ENCODE measurements around the gene CTRL.

DNA sequence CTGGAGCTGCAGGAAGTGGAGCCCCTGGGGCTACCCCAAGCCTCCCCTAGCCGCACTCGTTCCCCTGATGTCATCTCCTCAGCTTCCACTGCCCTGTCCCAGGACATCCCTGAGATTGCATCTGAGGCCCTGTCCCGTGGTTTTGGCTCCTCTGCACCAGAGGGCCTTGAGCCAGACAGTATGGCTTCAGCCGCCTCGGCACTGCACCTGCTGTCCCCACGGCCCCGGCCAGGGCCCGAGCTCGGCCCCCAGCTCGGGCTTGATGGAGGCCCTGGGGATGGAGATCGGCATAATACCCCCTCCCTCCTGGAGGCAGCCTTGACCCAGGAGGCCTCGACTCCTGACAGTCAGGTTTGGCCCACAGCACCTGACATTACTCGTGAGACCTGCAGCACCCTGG is 51.1 kb downstream of the CTRL start:
- TF ChIP-seq, protein P1, sequence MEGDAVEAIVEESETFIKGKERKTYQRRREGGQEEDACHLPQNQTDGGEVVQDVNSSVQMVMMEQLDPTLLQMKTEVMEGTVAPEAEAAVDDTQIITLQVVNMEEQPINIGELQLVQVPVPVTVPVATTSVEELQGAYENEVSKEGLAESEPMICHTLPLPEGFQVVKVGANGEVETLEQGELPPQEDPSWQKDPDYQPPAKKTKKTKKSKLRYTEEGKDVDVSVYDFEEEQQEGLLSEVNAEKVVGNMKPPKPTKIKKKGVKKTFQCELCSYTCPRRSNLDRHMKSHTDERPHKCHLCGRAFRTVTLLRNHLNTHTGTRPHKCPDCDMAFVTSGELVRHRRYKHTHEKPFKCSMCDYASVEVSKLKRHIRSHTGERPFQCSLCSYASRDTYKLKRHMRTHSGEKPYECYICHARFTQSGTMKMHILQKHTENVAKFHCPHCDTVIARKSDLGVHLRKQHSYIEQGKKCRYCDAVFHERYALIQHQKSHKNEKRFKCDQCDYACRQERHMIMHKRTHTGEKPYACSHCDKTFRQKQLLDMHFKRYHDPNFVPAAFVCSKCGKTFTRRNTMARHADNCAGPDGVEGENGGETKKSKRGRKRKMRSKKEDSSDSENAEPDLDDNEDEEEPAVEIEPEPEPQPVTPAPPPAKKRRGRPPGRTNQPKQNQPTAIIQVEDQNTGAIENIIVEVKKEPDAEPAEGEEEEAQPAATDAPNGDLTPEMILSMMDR (IDR thresholded peaks at IDR 0.05) = no peak
- TF ChIP-seq POLR2A (IDR thresholded peaks at IDR 0.05) = no peak
